GM12878 (cell line): ENCODE results near the gene AIG1. TPM values are rescaled to one million over a fixed set of nuclear protein-coding genes. Genes with fewer than 3 reads are reported as not detected.

ENCODE experiments used
- ATAC-seq: fragments of 200-7000 bp; cut with Tn5 transposase; 3 replicates; pipeline ENCODE4 v1.9.1; 2020; ENCODE audit warnings: mild to moderate bottlenecking, moderate library complexity
- BruUV-seq: library from RNA; stranded (reverse); fragments of 400-500 nt; replicated peaks from 2 replicates; lab custom pipeline; 2021; lab: Mats Ljungman, UMichigan
- CTCF ChIA-PET: fragments of 300-600 bp; sonication (Branson Sonifier 250); formaldehyde crosslinking; extraction: SDS; loops from one replicate; lab custom pipeline; 2021; ENCODE audit warnings: inconsistent platforms; lab: Yijun Ruan, JAX
- POLR2A ChIA-PET: fragments of 350-600 bp; formaldehyde crosslinking; extraction: SDS; loops from one replicate; lab custom pipeline; 2021; ENCODE audit warnings: inconsistent platforms; lab: Charles Lee
- RAD21 ChIA-PET: fragments of 300-600 bp; sonication (Branson Sonifier 250); formaldehyde crosslinking; loops from one replicate; lab custom pipeline; 2023; ENCODE audit warnings: antibody characterized with exemption; ENCODE audit not compliant: unreplicated experiment; lab: Charles Lee
- SMC1A ChIA-PET: fragments of 300-600 bp; sonication (Branson Sonifier 250); formaldehyde crosslinking; loops from one replicate; lab custom pipeline; 2023; ENCODE audit not compliant: unreplicated experiment, uncharacterized antibody; lab: Charles Lee
- DNase-seq: peaks from one replicate; pipeline ENCODE4 v3.0.0-alpha.2; 2011; ENCODE audit warnings: low read depth, low spot score
- FAIRE-seq: peaks from 3 replicates; lab custom pipeline; 2011; peaks lifted over from hg19 to GRCh38; lab: Jason Lieb, UNC
- H2AFZ ChIP-seq: 2 replicates; pipeline ENCODE4 v1.6.0; 2011; ENCODE audit warnings: low read depth, low read length, control low read depth; ENCODE audit not compliant: control insufficient read depth
- H3K27ac ChIP-seq: 2 replicates; pipeline ENCODE4 v1.5.1; 2011; ENCODE audit warnings: control low read depth; ENCODE audit not compliant: control insufficient read depth, insufficient read depth
- H3K27me3 ChIP-seq, 2 experiments: replicated peaks in 1 of 2; 2 replicates each; pipeline versions ENCODE4 v1.6.0 to v1.6.1; 2011; ENCODE audit warnings: low read length in 1 of 2; ENCODE audit not compliant: control insufficient read depth in 2 of 2, insufficient read depth in 2 of 2
- H3K36me3 ChIP-seq, 2 experiments: 2 replicates each; pipeline ENCODE4 v1.5.1; 2011; ENCODE audit warnings: low read length in 1 of 2; ENCODE audit not compliant: control insufficient read depth in 2 of 2, insufficient read depth in 2 of 2
- H3K4me1 ChIP-seq: 2 replicates; pipeline ENCODE4 v1.6.1; 2011; ENCODE audit warnings: mild to moderate bottlenecking, low read length, moderate library complexity, mixed read lengths; ENCODE audit not compliant: control insufficient read depth, insufficient read depth
- H3K4me2 ChIP-seq: 2 replicates; pipeline ENCODE4 v1.6.0; 2011; ENCODE audit warnings: control low read depth; ENCODE audit not compliant: control insufficient read depth, insufficient read depth
- H3K4me3 ChIP-seq: fragments of 200-600 bp; sonication (generic); 2 replicates; pipeline ENCODE4 v1.5.1; 2016
- H3K79me2 ChIP-seq: 2 replicates; pipeline ENCODE4 v1.6.0; 2011; ENCODE audit warnings: low read length; ENCODE audit not compliant: control insufficient read depth, insufficient read depth
- H3K9ac ChIP-seq: 2 replicates; pipeline ENCODE4 v1.8.0; 2011; ENCODE audit warnings: low read length, control low read depth, mixed read lengths; ENCODE audit not compliant: control insufficient read depth, insufficient read depth
- H3K9me3 ChIP-seq: replicated peaks from 3 replicates; pipeline ENCODE4 v1.5.1; 2011; ENCODE audit warnings: mild to moderate bottlenecking, low read length; ENCODE audit not compliant: control insufficient read depth, insufficient read depth
- H4K20me1 ChIP-seq: 2 replicates; pipeline ENCODE4 v1.6.0; 2011; ENCODE audit not compliant: control insufficient read depth, insufficient read depth
- BHLHE40 ChIP-seq, 2 experiments: fragments of 450-650 bp in 1 of 2; IDR thresholded peaks; 2 replicates each; pipeline ENCODE4 v1.6.1; 2011 to 2017; ENCODE audit warnings: low read depth in 2 of 2, borderline replicate concordance in 1 of 2, improper control_type of control experiment in 1 of 2, low read length in 1 of 2, mild to moderate bottlenecking in 1 of 2
- DPF2 ChIP-seq: fragments of 450-650 bp; IDR thresholded peaks from 2 replicates; pipeline ENCODE4 v1.6.1; 2017; ENCODE audit warnings: mild to moderate bottlenecking
- NR2C1 ChIP-seq: fragments of 450-650 bp; IDR thresholded peaks from 2 replicates; pipeline ENCODE4 v1.6.1; 2017; ENCODE audit warnings: antibody characterized with exemption, mild to moderate bottlenecking, moderate library complexity
- RAD21 ChIP-seq: IDR thresholded peaks from 2 replicates; pipeline ENCODE4 v1.6.1; 2011; ENCODE audit warnings: mild to moderate bottlenecking, low read depth, low read length, moderate library complexity; ENCODE audit not compliant: insufficient read depth
- RUNX3 ChIP-seq: IDR thresholded peaks from 2 replicates; pipeline ENCODE4 v1.6.1; 2012; ENCODE audit warnings: low read length, inconsistent platforms
- SIN3A ChIP-seq: IDR thresholded peaks from 2 replicates; pipeline ENCODE4 v1.6.1; 2012; ENCODE audit warnings: low read depth, low read length, improper control_type of control experiment
- SMC3 ChIP-seq: IDR thresholded peaks from 2 replicates; pipeline ENCODE4 v1.6.1; 2011; ENCODE audit warnings: low read length, improper control_type of control experiment, borderline replicate concordance
- TARDBP ChIP-seq: IDR thresholded peaks from 2 replicates; pipeline ENCODE4 v1.6.1; 2016; ENCODE audit warnings: borderline replicate concordance
- YY1 ChIP-seq: IDR thresholded peaks from 2 replicates; pipeline ENCODE4 v1.6.1; 2011; ENCODE audit warnings: low read depth, mild to moderate bottlenecking, low read length
- WGBS: methylation state at CpG from one replicate; pipeline ENCODE4 v1.1.6; 2016; ENCODE audit warnings: low lambda C conversion rate; ENCODE audit not compliant: insufficient replicate concordance, insufficient coverage; ENCODE audit errors: missing lambda C conversion rate; 5-methylcytosine and 5-hydroxymethylcytosine counted together
- in situ Hi-C: fragments of 300-500 bp; cut with MboI; formaldehyde crosslinking; loops from 9 replicates; pipeline ENCODE4 v1.14.3; 2018; ENCODE audit warnings: mixed read lengths
- intact Hi-C: fragments of 100-400 bp; cut with micrococcal nuclease; formaldehyde crosslinking; loops from one replicate; pipeline ENCODE4 v1.14.2; 2022; ENCODE audit not compliant: unreplicated experiment
- polyA plus RNA-seq, 11 experiments: library from polyadenylated mRNA; depleted of rRNA in 4 of 11; unstranded in 6 of 11; stranded (reverse) in 5 of 11; fragments of >200 nt; fragmentation: Nextera tagmentation in 4 of 11; fragmentation: Illumina TruSeq in 1 of 11; extraction: Ambion mirVana in 4 of 11; extraction: Trizol in 1 of 11; gene quantifications; 1 replicate in 1 of 11; 2 replicates in 10 of 11; pipeline versions ENCODE4 v1.2.1 to v1.2.3, GENCODE V29; 2011 to 2016; ENCODE audit warnings: inconsistent platforms in 2 of 11, missing spikeins in 2 of 11, low read depth in 1 of 11
- total RNA-seq, 4 experiments: library from RNA; depleted of rRNA in 3 of 4; stranded (reverse); fragments of >200 nt in 3 of 4; fragmentation: Illumina TruSeq in 1 of 4; extraction: Trizol in 1 of 4; gene quantifications; 2 replicates each; pipeline versions ENCODE4 v1.2.1 to v1.2.3, GENCODE V29; 2013 to 2021
- TF ChIP-seq, protein P1 (sequence below), 3 experiments: IDR thresholded peaks in 2 of 3; conservative IDR thresholded peaks in 1 of 3; 2 replicates each; pipeline ENCODE4 v1.5.1; 2011; ENCODE audit warnings: low read depth in 3 of 3, low read length in 3 of 3, mild to moderate bottlenecking in 3 of 3, control low read depth in 2 of 3, moderate library complexity in 2 of 3, inconsistent platforms in 1 of 3, mixed read lengths in 1 of 3; ENCODE audit not compliant: control insufficient read depth in 2 of 3, insufficient read depth in 1 of 3; ENCODE audit errors: extremely low read depth in 1 of 3
- TF ChIP-seq, protein P2 (sequence below): fragments of 450-650 bp; IDR thresholded peaks from 2 replicates; pipeline ENCODE4 v1.6.1; 2016; ENCODE audit warnings: mild to moderate bottlenecking, moderate library complexity, borderline replicate concordance
- TF ChIP-seq, protein P3 (sequence below): fragments of 450-650 bp; IDR thresholded peaks from 2 replicates; pipeline ENCODE4 v1.6.1; 2018; ENCODE audit warnings: mild to moderate bottlenecking, low read depth, moderate library complexity; ENCODE audit not compliant: partially characterized antibody

Gene AIG1
- total and polyA plus RNA-seq, 10 of the 15 experiments (the other 5 are each of a cell fraction or from before 2014, with no cell fraction given) = 27.0 to 74.5 (median 36.4) TPM

DNA sequence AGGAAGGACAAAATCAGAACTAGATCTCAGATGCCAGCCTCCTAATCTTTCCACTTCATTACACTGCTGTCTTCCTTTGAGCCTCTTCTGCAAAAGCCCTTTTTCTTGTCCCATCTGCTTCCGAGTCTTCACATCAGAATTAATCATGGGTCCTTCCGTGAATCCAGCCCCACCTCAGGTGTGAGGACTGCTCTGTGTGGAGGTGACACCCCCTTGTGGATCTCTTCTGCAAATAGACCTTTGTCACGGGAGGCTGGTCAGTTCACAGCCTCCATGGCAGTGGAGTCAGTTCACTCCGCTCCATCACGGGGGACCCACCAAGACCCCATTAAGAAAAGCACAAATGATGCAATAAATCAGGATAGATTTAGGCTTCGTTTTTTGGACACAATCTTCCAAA is 218.7 kb downstream of the AIG1 start:
- no peak for DNase-seq
- ATAC-seq = peak; percentile 83
- H3K4me1 ChIP-seq = peaks cover 7% of the 10 kb centered on the region; the same call in 1 of the 2 replicates
- no peak overlapping the region for H3K9ac ChIP-seq
- no peak for TF ChIP-seq RUNX3
- TF ChIP-seq, protein P1, sequence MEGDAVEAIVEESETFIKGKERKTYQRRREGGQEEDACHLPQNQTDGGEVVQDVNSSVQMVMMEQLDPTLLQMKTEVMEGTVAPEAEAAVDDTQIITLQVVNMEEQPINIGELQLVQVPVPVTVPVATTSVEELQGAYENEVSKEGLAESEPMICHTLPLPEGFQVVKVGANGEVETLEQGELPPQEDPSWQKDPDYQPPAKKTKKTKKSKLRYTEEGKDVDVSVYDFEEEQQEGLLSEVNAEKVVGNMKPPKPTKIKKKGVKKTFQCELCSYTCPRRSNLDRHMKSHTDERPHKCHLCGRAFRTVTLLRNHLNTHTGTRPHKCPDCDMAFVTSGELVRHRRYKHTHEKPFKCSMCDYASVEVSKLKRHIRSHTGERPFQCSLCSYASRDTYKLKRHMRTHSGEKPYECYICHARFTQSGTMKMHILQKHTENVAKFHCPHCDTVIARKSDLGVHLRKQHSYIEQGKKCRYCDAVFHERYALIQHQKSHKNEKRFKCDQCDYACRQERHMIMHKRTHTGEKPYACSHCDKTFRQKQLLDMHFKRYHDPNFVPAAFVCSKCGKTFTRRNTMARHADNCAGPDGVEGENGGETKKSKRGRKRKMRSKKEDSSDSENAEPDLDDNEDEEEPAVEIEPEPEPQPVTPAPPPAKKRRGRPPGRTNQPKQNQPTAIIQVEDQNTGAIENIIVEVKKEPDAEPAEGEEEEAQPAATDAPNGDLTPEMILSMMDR (IDR thresholded peaks at IDR 0.05 in 2 of 3, conservative IDR thresholded peaks at IDR 0.05 in 1 of 3; ENCODE audit: control insufficient read depth in 2 of 3, extremely low read depth in 1 of 3, insufficient read depth in 1 of 3, low read depth in 3 of 3, low read length in 3 of 3) = peak; percentile 37 to 58 (median 52); a peak in 4 of 6 replicates
- TF ChIP-seq BHLHE40 (IDR thresholded peaks at IDR 0.05; ENCODE audit: borderline replicate concordance in 1 of 2, low read depth in 2 of 2, low read length in 1 of 2) = 0 out of 4 replicates have a peak, but pooled peaks of 1 of the 2 experiments have one; percentile 20
- no peak for TF ChIP-seq SIN3A
- TF ChIP-seq, protein P2, sequence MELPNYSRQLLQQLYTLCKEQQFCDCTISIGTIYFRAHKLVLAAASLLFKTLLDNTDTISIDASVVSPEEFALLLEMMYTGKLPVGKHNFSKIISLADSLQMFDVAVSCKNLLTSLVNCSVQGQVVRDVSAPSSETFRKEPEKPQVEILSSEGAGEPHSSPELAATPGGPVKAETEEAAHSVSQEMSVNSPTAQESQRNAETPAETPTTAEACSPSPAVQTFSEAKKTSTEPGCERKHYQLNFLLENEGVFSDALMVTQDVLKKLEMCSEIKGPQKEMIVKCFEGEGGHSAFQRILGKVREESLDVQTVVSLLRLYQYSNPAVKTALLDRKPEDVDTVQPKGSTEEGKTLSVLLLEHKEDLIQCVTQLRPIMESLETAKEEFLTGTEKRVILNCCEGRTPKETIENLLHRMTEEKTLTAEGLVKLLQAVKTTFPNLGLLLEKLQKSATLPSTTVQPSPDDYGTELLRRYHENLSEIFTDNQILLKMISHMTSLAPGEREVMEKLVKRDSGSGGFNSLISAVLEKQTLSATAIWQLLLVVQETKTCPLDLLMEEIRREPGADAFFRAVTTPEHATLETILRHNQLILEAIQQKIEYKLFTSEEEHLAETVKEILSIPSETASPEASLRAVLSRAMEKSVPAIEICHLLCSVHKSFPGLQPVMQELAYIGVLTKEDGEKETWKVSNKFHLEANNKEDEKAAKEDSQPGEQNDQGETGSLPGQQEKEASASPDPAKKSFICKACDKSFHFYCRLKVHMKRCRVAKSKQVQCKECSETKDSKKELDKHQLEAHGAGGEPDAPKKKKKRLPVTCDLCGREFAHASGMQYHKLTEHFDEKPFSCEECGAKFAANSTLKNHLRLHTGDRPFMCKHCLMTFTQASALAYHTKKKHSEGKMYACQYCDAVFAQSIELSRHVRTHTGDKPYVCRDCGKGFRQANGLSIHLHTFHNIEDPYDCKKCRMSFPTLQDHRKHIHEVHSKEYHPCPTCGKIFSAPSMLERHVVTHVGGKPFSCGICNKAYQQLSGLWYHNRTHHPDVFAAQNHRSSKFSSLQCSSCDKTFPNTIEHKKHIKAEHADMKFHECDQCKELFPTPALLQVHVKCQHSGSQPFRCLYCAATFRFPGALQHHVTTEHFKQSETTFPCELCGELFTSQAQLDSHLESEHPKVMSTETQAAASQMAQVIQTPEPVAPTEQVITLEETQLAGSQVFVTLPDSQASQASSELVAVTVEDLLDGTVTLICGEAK = no peak
- TF ChIP-seq RAD21 = peak; percentile 69
- no peak for TF ChIP-seq DPF2
- no peak for TF ChIP-seq NR2C1
- TF ChIP-seq, protein P3, sequence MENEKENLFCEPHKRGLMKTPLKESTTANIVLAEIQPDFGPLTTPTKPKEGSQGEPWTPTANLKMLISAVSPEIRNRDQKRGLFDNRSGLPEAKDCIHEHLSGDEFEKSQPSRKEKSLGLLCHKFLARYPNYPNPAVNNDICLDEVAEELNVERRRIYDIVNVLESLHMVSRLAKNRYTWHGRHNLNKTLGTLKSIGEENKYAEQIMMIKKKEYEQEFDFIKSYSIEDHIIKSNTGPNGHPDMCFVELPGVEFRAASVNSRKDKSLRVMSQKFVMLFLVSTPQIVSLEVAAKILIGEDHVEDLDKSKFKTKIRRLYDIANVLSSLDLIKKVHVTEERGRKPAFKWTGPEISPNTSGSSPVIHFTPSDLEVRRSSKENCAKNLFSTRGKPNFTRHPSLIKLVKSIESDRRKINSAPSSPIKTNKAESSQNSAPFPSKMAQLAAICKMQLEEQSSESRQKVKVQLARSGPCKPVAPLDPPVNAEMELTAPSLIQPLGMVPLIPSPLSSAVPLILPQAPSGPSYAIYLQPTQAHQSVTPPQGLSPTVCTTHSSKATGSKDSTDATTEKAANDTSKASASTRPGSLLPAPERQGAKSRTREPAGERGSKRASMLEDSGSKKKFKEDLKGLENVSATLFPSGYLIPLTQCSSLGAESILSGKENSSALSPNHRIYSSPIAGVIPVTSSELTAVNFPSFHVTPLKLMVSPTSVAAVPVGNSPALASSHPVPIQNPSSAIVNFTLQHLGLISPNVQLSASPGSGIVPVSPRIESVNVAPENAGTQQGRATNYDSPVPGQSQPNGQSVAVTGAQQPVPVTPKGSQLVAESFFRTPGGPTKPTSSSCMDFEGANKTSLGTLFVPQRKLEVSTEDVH = no peak
- peak; percentile 65; the same call in 1 of the 2 replicates for TF ChIP-seq SMC3
- 0 out of 2 replicates have a peak, but pooled peaks have one; percentile 28 for TF ChIP-seq YY1
- TF ChIP-seq TARDBP = no peak
- no peak overlapping the region for H2AFZ ChIP-seq
- ChIA-PET POLR2A (no interaction called here), CTCF (interaction anchor here (0.7 to 4.7 kb wide), 22 partner anchors 9 to 805 kb away, joined by 3 to 29 read pairs (median 4); no protein-coding TSS in a partner anchor), RAD21 (interaction anchor here (0.5 to 4.7 kb wide), 7 partner anchors 11 to 587 kb away, joined by 3 to 25 read pairs (median 4); no protein-coding TSS in a partner anchor), SMC1A (interaction anchor here (0.6 to 2.7 kb wide), 13 partner anchors 12 to 713 kb away, joined by 3 to 30 read pairs (median 3); no protein-coding TSS in a partner anchor)
- no peaks in the 10 kb centered on the region for H3K36me3 ChIP-seq
- BruUV-seq = no TSS peak
- no peaks in the 10 kb centered on the region for H3K79me2 ChIP-seq
- intact Hi-C loops = loop anchor here (1.0 to 10.0 kb wide), 4 partner anchors 148 to 713 kb away; no protein-coding TSS in a partner anchor
- in situ Hi-C loops = no loop called here
- H3K27me3 ChIP-seq = no peaks in the 10 kb centered on the region
- FAIRE-seq = no peak
- no peak overlapping the region for H3K4me3 ChIP-seq
- WGBS = 47% methylated on average over 6 of the region's 6 CpGs
- H3K27ac ChIP-seq = no peak overlapping the region
- H3K9me3 ChIP-seq = no peaks in the 10 kb centered on the region
- H4K20me1 ChIP-seq = no peaks in the 10 kb centered on the region; the same call in 1 of the 2 replicates
- no peak overlapping the region for H3K4me2 ChIP-seq
